Fibroblast of the conjunctiva (primary cell): ENCODE measurements around the gene KLHDC1.
"Not testable (repeated sequence)": the region's sequence is repeated elsewhere in the genome, so short reads cannot be mapped to it uniquely, and the experiment has no call there.

ENCODE experiments used
- DNase-seq: peaks from one replicate; pipeline ENCODE4 v3.0.0-alpha.2; 2010; ENCODE audit warnings: low read depth

KLHDC1 gene

GRCh38 chr14:49692811-49693734 lies at the start of gene KLHDC1:
Gene KLHDC1 (plus strand): TSS chr14:49693120. CDS start chr14:49693195, 75 bp downstream.
- peak; percentile 54 for DNase-seq

- DNase-seq = no peak
Measured at GRCh38 chr14:49653508-49653907, 39.4 kb upstream of the KLHDC1 start.

DNA sequence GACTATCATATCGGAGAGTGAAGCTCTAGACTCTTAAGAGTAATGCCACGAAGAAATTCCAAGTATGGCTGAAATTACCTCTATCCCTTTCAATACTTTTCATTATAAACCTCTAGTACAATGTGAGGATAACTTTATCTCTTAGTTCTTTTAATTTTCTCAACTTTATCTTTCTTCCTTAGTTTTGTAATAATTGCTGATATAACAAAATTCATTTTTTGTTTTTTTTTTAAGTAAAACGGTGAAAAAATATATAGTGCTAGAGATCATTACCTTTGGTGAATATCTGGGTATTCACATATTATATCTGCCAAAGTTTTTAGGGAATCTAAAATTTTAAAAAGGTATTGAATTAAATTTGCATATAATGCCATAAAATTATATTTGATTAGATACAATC lies 38.4 kb upstream of the KLHDC1 start:
- DNase-seq = no peak

DNA sequence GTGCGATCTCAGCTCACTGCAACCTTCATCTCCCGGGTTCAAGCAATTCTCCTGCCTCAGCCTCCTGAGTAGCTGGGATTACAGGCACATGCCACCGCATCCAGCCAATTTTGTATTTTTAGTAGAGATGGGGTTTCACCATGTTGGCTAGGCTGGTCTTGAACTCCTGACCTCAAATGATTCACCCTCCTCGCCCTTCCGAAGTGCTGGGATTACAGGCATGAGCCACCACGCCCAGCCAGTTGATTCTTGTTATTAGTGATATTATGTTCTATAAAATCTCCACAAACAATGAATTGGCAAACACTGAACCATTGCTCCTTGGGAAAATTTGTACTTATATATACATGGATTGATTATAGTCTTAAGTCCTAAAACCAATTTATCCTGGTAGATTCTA lies 35.4 kb upstream of the KLHDC1 start:
- not testable (repeated sequence) for DNase-seq

GRCh38 chr14:49659526-49660455 lies 33.1 kb upstream of the KLHDC1 start:
- no peak for DNase-seq

GRCh38 chr14:49670475-49670874 lies 22.4 kb upstream of the KLHDC1 start:
- no peak for DNase-seq

DNA sequence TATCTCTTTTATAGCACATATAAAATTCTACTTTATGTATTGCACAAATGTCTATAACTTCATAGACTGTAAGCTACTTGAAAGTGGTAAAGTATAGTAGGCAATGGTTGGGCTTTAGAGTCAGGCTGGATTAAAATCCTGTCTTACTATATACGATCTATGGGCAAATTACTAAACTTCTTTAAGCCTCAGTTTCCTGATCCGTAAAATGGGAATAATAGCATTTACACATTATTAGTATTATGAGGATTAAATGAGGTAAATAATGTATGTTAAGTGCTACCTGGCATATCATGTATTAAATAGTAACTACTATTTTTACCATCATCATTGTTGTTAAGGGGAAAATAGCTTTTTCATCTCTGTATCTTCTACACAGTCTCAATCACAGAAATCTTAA lies 19.3 kb upstream of the KLHDC1 start:
- no peak for DNase-seq

DNA sequence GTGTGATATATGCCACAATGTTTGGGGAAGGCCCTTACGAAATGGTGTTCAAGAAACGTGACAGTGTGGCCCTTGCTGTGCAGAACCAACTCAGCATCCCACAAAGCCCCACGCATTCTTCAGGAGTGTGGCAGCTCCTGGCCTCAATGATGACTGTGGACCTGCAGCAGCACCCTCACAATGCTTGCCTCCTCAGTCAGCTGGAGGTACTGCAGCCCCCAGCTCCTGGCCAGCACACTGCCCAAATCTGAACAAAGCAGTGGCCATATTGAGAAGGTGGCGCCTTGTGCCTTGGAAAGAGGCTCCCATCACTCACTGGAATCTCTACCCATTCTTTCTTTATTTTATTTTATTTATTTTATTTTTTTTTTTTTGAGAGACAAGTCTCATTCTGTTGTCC lies 15.3 kb upstream of the KLHDC1 start:
- no peak for DNase-seq

DNA sequence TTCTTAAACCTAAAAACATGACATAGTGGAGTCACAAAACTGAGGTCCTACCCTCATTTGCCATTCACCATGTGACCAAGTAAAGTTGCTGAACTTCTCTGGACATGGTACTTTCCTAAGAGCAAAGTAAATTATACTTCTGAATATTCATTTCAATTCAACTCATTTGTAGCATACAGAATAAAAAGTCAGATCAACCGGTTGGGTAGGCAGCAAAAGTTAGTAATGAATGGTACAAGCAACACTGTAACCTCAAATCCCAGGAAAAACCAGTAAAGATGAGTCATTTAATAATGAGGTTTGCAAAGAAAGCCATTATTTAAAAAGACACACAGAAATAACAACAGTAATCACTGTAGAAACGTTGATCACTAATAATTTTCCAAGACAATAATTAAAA lies 13.6 kb upstream of the KLHDC1 start:
- DNase-seq = no peak

DNA sequence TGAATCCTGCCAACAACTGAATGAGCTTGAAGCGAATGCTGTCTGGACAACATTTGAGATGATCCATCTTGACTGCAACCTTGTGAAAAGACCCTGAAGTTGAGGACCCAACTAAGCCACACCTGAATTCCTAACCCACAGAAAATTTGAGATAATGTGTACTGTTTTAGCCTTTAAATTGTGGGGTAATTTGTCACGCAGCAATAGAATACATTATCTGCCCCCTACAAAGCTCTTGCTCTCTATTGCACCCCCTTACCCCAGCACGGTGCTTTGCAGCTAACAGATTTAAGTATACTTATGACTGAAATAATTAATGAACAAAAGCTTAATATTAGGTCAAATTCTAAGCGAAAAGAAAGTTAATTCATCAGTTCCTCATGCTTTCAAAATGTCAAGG lies 6.5 kb upstream of the KLHDC1 start:
- no peak for DNase-seq

- DNase-seq = peak; percentile 30
Measured at GRCh38 chr14:49687942-49688700, 4.8 kb upstream of the KLHDC1 start, which contains the start of gene POLE2. Gene POLE2 (minus strand): TSS chr14:49688214. CDS start chr14:49688203, 11 bp downstream.

DNA sequence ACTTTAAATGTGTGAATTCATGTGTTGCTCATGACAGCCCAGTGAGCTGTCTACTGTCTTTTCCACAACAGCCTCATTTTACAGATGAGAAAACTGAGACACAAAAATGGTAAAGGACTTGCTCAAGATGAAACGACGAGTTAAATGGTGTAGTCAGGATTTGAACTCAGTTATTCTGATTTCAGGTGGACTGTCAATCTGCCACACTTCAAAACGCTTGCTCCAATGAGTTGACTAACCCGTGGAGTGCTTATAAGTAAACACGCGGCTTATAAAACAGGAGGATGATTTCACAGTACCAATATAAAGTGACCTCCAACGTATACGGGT lies 4.3 kb upstream of the KLHDC1 start:
- DNase-seq = no peak

DNA sequence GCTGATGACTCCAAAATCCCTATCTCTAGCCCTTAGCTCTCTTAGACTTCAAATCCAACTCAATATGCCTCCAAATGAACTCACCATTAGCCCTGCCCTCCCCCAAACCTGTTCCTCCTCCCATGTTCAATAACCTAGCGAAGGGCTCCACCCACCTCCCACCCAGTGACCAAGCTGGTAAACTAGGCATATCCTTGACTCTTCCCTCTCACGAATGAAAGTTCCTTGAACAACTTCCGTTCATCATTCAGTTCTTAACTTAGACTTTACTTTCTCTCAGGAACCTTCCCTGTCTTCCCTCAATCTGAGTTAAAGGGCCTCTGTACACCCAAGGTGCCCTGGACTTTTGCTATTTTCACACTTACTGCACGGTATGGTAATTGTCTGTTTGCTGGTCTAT lies 1.9 kb upstream of the KLHDC1 start:
- no peak for DNase-seq

DNA sequence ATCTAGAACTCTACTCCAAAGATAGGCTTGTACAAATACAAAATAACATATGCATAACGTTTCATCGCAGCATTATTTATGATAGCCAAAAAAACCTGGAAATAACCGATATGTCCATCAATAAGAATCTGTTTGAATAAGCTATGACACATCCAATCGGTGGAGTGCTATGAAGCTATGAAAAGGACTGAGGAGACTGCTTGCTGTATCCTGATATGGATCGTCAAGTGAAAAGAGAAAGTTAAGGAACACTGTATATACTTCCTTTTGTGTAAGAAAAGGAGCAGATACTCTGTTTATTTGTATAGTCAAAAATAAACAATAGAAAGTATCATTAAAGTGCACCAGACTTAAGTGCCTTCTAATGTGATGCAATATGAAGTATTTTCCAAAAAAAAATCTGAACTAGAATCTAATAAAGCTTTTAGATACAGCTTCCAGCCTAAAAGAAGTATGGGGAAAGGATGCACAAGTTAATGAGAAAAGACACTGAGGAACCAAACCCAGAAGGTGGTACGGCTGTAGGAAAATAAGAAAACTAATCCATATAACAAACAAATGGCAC lies 645 bp upstream of the KLHDC1 start:
- DNase-seq = no peak

GRCh38 chr14:49693735-49694124 lies 810 bp downstream of the KLHDC1 start:
- not testable (repeated sequence) for DNase-seq

DNA sequence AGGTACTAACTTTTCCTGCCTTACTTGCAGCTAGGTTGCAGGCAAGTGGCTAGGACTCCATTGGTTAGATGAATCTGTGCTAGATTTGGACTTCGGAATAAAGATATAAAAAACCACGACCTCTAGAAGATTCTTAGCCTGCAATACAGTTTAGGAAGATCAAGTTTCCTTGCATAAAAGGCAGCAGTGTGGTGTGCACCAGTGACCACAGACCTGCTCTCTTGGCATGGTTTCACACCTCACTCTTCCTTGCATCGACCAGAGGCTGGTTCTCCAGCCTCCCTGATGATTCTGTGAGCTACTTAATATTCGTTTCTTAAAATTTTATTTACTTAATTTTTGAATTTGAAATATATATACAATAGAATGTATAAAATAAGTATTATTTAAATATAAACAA lies 9.8 kb downstream of the KLHDC1 start:
- DNase-seq = no peak

- DNase-seq = no peak
Measured at GRCh38 chr14:49703965-49704364, 11.0 kb downstream of the KLHDC1 start.

GRCh38 chr14:49704471-49704870 lies 11.6 kb downstream of the KLHDC1 start:
- DNase-seq = not testable (repeated sequence)

GRCh38 chr14:49710993-49711392 lies 18.1 kb downstream of the KLHDC1 start:
- not testable (repeated sequence) for DNase-seq

GRCh38 chr14:49720744-49721143 lies 27.8 kb downstream of the KLHDC1 start:
- DNase-seq = no peak

- not testable (repeated sequence) for DNase-seq
Measured at GRCh38 chr14:49721733-49722435, 29.0 kb downstream of the KLHDC1 start.
